Measurements from ENCODE around the gene F3.

Gene F3

GRCh38 chr1:94496076-94496755, 45.3 kb downstream of the F3 start:
- no peak overlapping the region for H3K4me3 ChIP-seq (ENCODE audit: low read depth, low read length)
- TF ChIP-seq CTCF (IDR thresholded peaks at IDR 0.05; ENCODE audit: low read depth, low read length) = no peak
- H3K36me3 ChIP-seq = no peaks in the 10 kb centered on the region
- DNase-seq = no peak
- H3K27me3 ChIP-seq = no peaks in the 10 kb centered on the region
- H3K9me3 ChIP-seq = no peaks in the 10 kb centered on the region
- H3K4me1 ChIP-seq = no peaks in the 10 kb centered on the region

DNA sequence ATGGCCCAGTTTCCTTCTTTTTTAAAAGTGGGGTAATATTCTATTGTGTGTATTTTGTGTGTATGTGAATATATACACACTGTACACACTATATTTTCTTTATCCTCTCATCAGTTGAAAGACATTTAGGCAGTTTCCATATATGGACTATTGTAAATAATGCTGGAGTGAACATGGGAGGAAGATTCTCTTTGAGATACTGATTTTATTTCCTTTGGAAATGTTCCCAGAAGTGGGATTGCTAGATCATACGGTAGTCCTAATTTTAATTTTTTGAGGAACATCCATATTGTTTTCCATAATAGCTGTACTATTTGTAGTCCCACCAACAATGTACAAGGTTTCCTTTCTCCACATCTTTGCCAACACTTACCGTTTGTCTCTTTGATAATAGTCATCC, 51.0 kb downstream of the F3 start:
- DNase-seq = no peak
- H3K4me1 ChIP-seq = no peaks in the 10 kb centered on the region
- H3K36me3 ChIP-seq = no peaks in the 10 kb centered on the region
- TF ChIP-seq CTCF (IDR thresholded peaks at IDR 0.05; ENCODE audit: low read depth, low read length) = no peak
- no peaks in the 10 kb centered on the region for H3K9me3 ChIP-seq
- H3K27me3 ChIP-seq = no peaks in the 10 kb centered on the region
- no peak overlapping the region for H3K4me3 ChIP-seq (ENCODE audit: low read depth, low read length)

DNA sequence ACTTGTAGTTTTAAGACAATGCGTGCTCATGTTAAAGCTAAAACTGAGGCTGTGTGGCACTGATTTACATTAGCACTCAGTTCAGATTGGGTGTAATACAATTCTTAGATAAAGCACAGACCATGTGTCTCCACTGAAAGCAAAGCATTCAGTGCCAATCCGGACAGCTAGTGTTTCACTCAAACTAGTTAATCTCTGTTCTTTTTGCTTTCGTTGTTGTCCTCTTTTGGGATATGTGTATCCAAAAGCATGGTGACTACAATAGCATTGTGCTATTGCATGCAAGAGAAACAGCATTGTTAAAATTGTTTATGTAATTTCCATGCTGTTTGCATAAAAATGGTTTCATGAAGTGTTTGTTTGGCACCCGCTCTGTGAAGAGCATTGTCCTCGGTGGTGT, 54.6 kb downstream of the F3 start:
- Histone ChIP-seq H3K4me3 (ENCODE audit: low read depth, low read length) (no peak overlapping the region), H3K4me1 (no peaks in the 10 kb centered on the region), H3K9me3 (no peaks in the 10 kb centered on the region), H3K27me3 (no peaks in the 10 kb centered on the region), H3K36me3 (no peaks in the 10 kb centered on the region)
- no peak for DNase-seq
- no peak for TF ChIP-seq CTCF (IDR thresholded peaks at IDR 0.05; ENCODE audit: low read depth, low read length)

- no peaks in the 10 kb centered on the region for H3K27me3 ChIP-seq
- no peaks in the 10 kb centered on the region for H3K36me3 ChIP-seq
- no peaks in the 10 kb centered on the region for H3K4me1 ChIP-seq
- H3K4me3 ChIP-seq (ENCODE audit: low read depth, low read length) = no peak overlapping the region
- peak; percentile 19 for DNase-seq
- no peaks in the 10 kb centered on the region for H3K9me3 ChIP-seq
- peak; percentile 75 for TF ChIP-seq CTCF (IDR thresholded peaks at IDR 0.05; ENCODE audit: low read depth, low read length)
Observed at GRCh38 chr1:94481473-94481933, 60.1 kb downstream of the F3 start.

DNA sequence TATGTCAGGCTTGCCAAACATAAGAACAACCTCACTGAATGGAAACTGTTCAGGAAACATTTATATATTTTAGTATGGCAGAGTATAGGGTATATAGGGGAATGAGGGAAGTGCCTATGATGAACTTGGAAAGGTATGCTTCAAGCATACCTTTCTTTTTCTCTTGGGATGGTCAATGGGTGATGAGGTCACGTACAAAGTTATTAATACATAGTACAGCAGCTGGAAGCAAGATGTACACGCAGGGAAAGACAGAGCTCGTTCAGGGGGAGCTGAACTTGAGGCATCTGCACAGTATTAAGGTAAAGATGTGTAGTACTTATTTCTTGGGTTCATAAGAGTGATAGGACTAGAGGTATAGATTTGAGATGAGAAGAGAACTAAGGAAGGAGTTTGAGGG, 61.9 kb downstream of the F3 start:
- DNase-seq = no peak
- Histone ChIP-seq H3K27me3 (no peaks in the 10 kb centered on the region), H3K9me3 (no peaks in the 10 kb centered on the region), H3K4me3 (ENCODE audit: low read depth, low read length) (no peak overlapping the region), H3K4me1 (no peaks in the 10 kb centered on the region), H3K36me3 (no peaks in the 10 kb centered on the region)
- no peak for TF ChIP-seq CTCF (IDR thresholded peaks at IDR 0.05; ENCODE audit: low read depth, low read length)

Measured in BE2C (cell line).